GM12864 (cell line): ENCODE results near the gene SMIM5.

Experiments used
- DNase-seq: peaks from one replicate; pipeline ENCODE4 v3.0.0-alpha.2; 2011; ENCODE audit warnings: low read depth
- H3K4me3 ChIP-seq: 2 replicates; pipeline ENCODE4 v1.5.1; 2011; ENCODE audit warnings: mild to moderate bottlenecking, low read depth, low read length, control low read depth
- CTCF ChIP-seq: IDR thresholded peaks from 2 replicates; pipeline ENCODE4 v1.5.1; 2011; ENCODE audit warnings: low read depth, mild to moderate bottlenecking, moderate library complexity, low read length, control low read depth, inconsistent platforms; ENCODE audit errors: missing control alignments

SMIM5 gene

GRCh38 chr17:75619506-75620431, 13.5 kb upstream of the SMIM5 start:
- H3K4me3 ChIP-seq, result no peak overlapping the region
- peak; percentile 59 for TF ChIP-seq CTCF
- DNase-seq, result no peak

- TF ChIP-seq CTCF, result no peak
- no peak overlapping the region for H3K4me3 ChIP-seq
- no peak for DNase-seq
Measured at GRCh38 chr17:75621489-75621888, 11.7 kb upstream of the SMIM5 start.

GRCh38 chr17:75622076-75622475, 11.2 kb upstream of the SMIM5 start:
- no peak overlapping the region for H3K4me3 ChIP-seq
- TF ChIP-seq CTCF, result no peak
- DNase-seq, result no peak

- no peak for TF ChIP-seq CTCF
- no peak overlapping the region for H3K4me3 ChIP-seq
- DNase-seq, result no peak
Measured at GRCh38 chr17:75622771-75623273, 10.4 kb upstream of the SMIM5 start.

GRCh38 chr17:75623386-75623785, 9.8 kb upstream of the SMIM5 start:
- no peak for DNase-seq
- no peak overlapping the region for H3K4me3 ChIP-seq
- no peak for TF ChIP-seq CTCF

GRCh38 chr17:75624021-75624420, 9.2 kb upstream of the SMIM5 start:
- no peak overlapping the region for H3K4me3 ChIP-seq
- no peak for TF ChIP-seq CTCF
- no peak for DNase-seq

- DNase-seq, result no peak
- H3K4me3 ChIP-seq, result no peak overlapping the region
- TF ChIP-seq CTCF, result no peak
Measured at GRCh38 chr17:75624714-75625345, 8.4 kb upstream of the SMIM5 start.
